SK-N-DZ (cell line): ENCODE measurements around the gene SIDT1.
"Not testable (repeated sequence)": the region's sequence is repeated elsewhere in the genome, so short reads cannot be mapped to it uniquely, and the experiment has no call there.

Experiments used
- DNase-seq: peaks from one replicate; pipeline ENCODE4 v3.0.0-alpha.2; 2015; ENCODE audit warnings: low spot score

The SIDT1 gene

DNA sequence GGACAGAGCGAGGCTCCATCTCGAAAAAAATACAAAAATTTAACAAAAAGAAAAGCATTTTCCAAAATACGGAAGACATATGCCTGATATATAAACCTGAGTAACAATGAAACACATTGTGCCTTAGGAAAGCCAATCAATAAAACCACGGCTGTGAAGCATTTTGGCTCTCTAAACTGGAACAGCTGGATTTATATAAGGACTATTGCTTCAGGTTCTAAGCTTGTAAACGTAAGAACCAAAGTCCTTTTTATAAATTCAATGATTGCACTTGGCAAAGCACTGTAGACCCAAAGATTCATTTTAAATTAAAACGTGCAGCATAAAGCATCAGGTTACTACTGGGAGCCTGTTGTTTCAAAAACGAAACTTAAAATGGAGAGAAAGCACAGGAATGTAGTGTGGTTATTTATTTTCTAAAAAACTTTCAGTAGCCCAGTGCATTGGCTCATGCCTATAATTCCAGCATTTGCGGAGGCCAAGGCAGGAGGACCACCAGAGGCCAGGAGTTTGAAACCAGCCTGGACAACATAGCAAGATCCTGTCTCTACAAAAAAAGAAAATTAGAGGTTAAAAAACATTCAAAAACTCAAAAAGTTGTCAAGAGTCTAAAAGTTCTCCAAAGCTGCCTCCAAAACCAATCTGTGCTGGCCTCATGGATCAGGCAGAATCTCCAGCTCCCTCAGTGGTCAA, 102.6 kb downstream of the SIDT1 start:
- DNase-seq, result no peak

DNA sequence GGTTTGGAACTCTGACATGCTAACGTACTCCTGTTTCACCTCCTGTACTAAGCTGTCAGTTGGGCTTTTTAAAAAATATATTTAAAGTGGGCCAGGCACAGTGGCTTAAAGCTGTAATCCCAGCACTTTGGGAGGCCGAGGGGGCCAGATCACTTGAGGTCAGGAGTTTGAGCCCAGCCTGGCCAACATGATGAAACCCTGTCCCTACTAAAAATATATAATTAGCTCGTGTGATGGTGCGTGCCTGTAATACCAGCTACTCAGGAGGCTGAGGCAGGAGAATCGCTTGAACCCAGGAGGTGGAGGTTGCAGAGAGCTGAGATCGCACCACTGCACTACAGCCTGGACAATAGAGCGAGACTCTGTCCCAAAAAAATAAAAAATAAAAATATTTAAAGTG, 103.7 kb downstream of the SIDT1 start:
- DNase-seq, result not testable (repeated sequence)

DNA sequence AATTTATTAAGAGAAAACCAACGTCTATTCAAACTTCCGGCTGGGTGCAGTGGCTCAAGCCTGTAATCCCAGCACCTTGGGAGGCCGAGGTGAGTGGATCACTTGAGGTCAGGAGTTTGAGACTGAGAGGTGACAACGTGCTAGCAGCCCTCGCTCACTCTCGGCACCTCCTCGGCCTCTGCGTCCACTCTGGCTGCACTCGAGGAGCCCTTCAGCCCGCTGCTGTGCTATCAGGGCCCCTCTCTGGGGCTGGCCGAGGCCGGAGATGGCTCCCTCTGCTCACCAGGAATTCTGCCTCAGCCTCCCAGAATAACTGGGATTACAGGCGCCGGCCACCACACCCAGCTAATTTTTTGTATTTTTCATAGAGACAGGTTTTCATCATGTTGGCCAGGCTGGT, 105.4 kb downstream of the SIDT1 start:
- DNase-seq, result no peak

DNA sequence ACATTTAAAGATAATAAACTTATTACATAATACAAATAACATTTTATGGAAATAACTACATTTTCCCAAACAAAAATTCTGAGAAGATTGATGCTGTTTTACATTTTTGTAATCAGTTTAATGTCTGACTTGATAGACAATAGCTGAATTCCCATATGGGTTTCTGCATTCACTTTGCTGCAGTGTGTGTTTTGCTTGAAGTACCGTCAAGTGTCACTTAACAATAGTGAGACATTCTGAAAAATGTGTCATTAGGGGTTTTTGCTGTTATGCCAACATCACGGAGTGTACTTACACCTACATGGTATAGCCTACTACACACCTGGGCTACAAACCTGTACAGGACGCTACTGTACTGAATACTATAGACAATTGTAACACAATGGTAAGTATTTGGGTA, 106.6 kb downstream of the SIDT1 start:
- no peak for DNase-seq

DNA sequence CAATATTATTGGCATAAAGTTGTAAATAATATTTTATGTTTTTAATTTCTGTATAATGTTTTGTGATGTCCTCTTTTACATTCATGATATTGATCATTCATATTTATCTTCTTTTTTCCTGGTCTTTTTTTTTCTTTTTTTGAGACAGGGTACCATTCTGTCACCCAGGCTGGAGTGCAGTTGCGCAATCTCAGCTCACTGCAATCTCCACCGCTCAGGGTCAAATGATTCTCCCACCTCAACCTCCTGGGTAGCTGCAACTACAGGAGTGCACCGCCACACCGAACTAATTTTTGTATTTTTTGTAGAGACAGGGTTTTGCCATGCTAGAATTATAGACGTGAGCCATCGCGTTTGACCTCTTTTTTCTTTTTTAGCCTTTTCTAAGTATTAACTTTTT, 111.2 kb downstream of the SIDT1 start:
- DNase-seq, result no peak

DNA sequence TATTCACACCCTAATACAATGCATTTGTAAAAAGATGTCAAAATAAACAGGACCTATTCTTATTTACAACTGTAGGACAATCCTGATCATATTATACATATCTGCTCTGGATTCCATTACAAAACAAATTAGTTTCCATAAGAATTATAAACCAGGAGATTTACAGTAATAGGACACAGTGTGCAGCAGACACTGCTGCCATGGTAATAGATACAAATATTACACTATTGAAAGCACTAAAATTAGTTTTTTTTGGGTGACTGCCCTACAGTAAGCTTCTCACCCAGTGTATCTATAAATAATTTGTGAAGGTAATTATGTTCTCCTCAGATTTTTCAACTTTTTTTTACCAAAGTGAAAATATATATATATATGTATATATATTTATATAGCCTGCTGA, 116.2 kb downstream of the SIDT1 start:
- no peak for DNase-seq

DNA sequence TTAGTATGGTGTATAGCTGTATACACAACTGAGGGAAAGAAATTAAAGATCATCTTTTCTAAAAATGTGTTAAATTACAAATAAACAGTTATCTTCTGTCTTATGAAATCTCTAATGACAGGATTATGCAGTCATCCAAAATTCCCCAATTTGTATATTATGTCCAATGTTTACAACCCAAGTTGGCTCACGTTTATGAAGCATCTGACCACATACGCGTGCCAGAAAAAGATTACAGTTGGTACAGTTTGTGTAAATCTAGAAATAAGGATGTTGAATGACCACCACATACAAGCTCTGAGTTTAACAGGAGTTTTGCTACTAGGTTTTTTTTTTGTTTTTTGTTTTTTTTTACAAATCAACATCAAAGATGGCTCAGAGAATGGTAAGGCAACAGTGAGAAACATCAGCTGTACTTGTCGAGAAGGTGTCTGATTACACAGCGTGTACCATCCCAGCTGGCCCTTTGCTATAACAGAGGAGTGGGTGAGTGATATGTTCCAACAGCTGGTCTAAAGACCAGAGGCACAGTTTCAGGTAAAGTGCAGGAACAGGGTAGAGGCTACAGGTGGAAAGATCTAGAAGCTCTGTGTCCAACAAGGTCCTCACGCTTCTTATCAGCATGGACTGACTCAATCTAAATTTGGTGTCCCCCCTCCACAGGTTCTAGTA, 117.0 kb downstream of the SIDT1 start:
- no peak for DNase-seq

DNA sequence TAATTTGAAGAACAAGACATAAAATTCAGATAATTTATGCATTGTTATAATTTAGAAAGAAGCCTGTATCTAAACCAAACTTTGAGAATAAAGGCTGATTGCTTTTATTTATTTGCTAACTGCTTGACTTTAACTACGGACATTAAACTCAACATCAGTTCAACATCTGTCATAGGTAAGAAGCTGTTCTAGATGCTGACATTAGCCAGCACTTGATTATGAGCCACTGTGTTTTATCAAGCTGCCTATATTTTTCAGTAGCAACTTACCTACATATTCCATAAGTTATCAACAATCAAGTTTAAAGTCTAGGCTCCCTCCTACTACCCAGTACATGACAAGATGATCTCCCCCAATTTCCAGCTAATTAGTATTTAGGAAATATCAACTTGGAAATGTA, 122.0 kb downstream of the SIDT1 start:
- DNase-seq, result no peak

DNA sequence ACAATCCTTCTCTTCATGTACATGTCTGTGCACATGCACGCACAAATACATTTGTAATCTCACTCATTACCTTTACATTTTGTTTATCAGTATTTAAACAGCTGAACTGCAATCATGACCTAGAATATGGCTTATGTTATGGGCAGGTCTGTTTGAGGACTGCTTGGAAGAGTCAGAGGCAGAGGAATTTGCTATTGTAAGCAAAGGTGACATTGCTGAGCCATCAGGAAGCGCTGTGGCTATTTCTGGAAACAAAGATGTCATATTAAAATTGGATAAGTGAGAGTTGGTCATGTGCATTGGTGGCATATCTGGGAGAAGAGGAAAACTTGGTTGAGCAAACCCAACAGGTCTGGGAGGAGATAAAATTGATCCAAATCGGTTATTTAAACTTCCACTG, 122.5 kb downstream of the SIDT1 start:
- no peak for DNase-seq

DNA sequence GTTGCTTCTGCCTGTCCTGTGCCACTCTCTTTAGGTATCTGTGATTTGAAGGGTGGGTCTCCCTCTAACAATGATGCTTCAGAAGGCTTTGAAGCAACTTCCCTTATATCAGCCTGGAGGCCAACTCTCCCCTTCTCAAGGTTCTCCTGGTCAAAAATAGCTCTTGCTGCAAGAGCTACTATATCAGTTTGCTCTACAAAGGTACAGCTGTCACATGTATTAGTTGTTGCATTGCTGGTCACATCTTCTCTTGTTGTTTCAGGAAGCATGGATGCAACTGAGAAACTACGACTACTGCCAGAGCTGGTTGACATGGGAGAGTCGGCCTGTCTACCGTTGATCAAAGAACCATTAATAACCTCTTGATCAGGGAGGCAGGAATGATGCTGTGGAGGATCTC, 125.8 kb downstream of the SIDT1 start:
- DNase-seq, result no peak

DNA sequence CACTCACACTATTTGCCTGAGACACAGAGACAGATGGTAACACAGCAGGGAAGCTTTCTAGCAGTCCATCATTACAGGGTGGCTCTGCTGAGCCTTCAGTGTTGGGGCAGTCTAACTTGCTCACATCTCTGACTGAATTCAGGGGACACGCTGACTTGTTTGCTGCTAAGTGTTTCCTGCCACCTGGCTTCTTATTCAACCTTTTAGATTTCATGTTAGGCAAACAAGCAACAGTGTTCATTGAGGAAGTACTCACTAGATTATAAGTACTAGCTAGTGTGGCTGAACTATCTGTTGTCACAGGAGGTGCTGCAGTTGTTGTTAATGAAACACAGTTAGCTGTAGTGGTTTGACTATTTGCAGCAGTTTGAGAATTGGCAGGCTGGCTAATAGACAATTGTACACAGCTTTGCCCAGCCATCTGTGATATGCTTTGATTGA, 126.8 kb downstream of the SIDT1 start:
- DNase-seq, result no peak

DNA sequence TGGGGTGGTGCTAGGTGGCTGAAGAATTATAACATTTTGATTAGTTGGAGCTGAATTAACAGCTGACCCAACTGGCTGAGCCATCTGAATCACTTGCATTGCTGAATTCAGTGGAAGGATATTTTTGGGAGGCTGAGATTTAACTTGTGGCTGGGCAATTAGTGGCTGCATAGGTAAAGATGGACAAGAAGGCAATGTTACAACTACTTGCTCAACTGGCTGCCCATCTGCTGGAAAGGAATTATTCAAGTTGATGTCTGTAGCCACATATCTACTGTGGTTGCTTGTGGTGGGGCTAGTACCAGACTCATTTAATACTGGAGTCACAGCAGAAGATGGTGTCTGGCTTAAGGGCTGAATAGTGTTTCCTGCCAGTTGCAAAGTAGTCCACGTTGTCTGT, 127.6 kb downstream of the SIDT1 start:
- no peak for DNase-seq

DNA sequence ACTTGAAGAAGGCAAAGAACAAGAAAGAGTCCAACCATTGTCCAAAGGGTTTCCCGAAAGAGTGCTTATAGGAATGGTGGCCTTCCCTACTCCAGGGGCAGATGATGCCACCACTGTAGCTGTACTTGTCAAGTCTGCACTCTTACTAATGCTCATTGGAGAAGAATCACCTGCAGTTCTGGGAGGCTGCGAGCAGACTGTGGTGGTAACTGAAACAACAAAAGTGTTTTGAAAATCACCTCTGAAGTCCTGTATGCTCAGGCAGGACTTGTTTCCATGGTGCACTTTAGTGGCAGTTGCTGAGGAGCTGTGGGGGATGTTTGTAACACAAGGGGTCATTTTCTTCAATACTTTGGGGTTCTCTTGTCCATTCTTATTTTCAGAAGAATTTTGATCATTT, 128.1 kb downstream of the SIDT1 start:
- no peak for DNase-seq

DNA sequence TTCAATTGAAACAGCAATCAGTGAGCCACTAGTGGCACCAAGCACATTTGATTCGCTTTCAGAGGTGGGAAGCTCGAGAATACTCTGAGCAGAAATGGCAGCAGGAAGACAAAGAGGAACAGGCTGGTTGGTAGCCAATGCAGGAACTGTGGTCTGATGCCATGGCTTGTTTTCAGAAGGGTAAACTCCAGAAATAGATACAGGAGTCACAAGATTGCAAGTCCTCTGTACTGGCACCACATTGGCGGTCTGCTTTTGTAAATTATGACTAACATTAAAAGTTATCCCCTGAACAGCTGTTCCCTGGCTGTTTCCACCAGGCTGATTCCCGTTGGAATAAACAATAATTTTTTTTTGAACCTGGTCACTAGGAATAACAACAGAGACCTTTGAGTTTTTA, 128.5 kb downstream of the SIDT1 start:
- no peak for DNase-seq

DNA sequence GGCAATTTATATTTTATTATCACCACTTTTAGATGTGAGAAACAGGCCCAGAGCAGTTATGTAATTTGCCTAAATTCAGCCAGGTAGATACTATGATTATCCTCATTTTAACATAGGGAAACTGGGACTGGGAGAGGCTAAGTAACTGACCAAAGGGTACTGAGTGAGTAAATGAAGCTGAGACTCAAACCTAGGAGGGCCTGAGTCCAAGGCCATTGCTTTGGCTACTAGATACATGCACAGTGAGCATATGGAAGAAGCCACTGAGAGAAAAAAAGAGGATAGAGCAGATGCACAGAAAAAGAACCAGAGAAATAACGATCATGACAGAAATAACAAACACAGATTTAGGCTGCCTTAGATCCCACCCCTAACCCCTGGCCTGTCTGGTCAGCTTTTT, 130.5 kb downstream of the SIDT1 start:
- DNase-seq, result no peak

DNA sequence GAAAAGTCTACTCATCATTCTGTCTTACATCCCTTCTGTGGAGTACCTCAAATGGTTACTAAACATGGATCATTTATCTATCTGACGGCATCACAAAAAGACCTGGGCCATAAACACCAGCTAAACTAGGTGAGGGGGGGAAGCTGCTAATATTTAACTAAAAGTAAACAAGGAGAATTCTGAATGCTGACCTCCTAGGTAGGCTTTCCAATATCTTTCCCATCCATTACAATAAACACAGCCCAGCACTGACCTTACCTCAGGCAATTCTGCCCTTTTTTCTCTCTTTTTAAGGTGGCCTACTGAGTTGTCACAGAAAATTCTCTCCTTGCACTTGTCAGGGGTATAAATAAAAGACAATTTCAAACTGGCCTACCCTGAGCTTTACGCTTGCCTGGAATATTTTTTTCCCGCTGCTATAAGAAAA, 131.0 kb downstream of the SIDT1 start:
- DNase-seq, result no peak

DNA sequence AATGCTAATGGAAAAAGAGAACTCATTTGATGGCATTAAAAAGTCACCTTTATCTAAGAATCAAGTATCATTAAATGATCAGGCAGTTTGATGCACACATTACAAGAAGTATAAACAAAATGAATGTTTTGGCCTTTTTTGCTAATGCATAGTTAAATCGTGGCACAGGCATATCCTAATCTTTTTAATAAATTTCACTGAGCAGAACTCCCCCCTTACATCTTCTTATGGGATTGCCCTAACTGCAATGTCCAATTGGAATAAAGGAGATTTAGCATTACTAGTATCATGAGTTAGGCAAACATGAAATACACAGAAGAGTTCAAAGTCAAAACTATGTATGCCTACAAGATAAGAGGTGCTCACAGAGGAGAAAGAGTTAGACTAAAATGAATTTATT, 131.4 kb downstream of the SIDT1 start:
- DNase-seq, result no peak

DNA sequence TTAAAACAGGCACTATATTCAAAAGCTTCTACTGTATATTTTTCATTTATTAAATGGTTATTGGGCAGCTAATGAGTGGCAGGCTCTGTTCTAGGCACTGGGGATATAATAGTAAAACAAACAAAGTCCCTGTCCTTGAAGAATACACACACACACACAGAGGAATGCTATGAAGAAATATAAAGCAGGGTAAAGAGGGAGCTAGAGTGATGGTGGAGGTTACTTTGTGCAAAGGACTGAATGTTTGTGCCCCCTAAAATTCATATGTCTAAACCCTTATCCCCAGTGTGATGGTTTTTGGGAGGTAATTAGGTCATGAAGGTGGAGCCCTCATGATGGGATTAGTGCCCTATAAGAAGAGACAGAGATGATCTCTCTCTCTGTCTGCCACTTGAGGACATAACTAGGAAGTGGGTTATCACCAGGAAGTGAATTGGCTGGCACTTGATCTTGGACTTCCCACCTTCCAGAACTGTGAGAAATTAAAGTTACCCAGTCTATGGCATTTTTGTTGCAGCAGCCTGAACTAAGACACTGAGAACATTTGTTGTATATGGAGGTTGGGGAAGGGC, 132.3 kb downstream of the SIDT1 start:
- DNase-seq, result no peak

DNA sequence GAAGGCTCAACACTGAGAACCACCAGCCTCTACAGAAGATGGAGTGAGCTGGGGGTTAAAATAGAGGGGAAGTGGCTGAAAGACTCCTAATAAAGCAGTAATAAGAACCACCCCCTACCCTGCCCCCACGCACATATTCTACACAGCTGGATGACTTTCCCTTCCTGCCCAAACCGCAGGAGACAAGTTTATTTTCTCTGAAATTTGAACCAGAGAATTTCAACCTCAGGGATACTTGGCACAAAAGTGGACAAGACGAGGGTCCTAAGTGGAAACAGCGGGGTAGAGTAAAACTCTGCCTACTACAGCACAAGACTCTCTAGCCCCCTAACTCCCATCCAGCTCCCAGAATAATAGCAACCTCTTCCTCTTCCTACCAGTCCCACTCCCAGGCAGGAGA, 135.7 kb downstream of the SIDT1 start:
- DNase-seq, result no peak

DNA sequence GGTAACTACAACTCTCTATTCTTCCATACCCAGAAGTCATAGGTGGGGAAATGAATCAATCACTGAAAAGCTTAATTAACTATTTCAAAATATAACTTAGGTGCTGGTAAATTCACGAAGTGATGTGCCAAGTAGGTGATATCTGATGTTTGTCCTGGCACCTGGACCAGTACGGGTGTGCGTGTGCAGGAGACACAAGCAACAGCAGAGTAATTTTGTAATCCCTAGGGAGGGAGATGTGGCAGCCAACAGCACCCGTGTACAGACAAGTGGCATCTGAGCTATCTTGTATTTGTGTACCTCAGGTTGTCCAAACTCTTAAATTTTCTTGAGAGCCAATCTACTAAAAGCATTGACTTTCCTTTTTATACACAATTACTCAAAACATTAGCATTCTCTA, 141.2 kb downstream of the SIDT1 start:
- no peak for DNase-seq

DNA sequence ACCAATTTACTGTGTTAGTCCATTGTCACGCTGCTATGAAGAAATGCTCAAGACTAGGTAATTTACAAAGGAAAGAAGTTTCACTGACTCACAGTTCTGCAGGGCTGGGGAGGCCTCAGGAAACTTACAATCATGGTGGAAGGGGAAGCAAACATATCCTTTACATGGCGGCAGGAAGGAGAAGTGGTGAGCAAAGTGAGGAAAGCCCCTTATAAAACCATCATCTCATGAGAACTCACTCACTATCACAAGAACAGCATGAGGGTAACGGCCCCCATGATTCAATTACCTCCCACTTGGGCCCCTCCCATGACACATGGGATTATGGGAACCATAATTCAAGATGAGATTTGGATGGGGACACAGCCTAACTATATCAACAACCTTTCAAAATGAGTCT, 143.9 kb downstream of the SIDT1 start:
- no peak for DNase-seq

DNA sequence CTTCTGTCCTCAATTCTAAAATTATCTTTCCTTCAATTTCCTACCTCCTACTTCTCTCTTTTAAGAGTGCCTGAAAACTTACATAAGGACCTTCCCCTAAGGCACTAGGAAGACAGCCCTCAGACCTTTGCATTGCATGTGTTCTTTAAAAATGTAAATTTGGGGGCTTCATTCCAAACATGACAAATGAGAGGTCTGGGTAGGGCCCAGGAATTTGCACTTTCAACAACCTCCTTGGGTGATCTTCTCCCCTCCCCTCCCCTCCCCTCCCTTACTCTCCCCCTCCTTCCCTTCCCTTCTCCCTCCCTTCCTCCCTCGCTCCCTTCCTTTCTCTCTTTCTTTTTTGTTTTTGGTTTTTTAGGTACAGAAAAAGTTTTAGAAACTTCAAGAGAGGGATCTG, 145.4 kb downstream of the SIDT1 start:
- DNase-seq, result no peak

DNA sequence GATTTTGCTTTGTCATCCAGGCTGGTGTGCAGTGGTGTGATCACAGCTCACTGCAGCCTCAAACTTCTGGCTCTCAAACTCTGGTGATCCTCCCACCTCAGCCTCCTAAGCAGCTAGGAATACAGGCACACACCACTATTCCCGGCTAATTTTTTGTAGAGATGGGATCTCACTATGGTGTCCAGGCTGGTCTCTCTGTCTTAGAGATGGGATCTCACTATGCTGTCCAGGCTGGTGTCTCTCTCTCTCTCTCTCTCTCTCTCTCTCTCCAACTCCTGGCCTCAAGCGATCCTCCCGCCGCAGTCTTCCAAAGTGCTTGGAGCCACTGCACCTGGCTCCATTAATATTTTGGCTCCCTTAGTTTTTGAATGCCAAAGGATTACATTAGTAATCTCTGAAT, 146.4 kb downstream of the SIDT1 start:
- DNase-seq, result no peak
